DMS153 treated with DMSO at 0.1 percent for 48 hours (cell line): ENCODE measurements around the gene CDC40.
"Not testable (repeated sequence)": the region's sequence is repeated elsewhere in the genome, so short reads cannot be mapped to it uniquely, and the experiment has no call there.

Experiments used
- DNase-seq: peaks from one replicate; lab custom pipeline; 2025; ENCODE audit not compliant: unreplicated experiment; lab: John Stamatoyannopoulos, UW

CDC40 gene

DNA sequence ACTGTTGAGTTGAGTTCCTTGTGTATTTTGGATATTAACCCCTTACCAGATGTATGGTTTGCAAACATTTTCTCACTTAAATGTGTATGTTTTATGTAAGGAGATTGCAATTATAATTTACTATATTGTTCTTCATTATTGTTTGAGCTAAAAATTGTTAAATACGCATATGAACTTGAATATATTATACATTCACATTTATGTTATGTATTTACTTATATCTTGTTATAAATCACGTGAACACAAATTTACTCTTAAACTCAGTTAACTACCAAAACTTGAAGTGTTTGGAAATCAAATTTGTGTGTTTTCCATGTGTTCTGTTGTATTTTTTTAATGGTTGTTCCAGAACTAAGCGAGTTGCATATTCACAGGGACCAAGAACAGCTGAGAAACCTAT is 18.3 kb downstream of the CDC40 start:
- no peak for DNase-seq

DNA sequence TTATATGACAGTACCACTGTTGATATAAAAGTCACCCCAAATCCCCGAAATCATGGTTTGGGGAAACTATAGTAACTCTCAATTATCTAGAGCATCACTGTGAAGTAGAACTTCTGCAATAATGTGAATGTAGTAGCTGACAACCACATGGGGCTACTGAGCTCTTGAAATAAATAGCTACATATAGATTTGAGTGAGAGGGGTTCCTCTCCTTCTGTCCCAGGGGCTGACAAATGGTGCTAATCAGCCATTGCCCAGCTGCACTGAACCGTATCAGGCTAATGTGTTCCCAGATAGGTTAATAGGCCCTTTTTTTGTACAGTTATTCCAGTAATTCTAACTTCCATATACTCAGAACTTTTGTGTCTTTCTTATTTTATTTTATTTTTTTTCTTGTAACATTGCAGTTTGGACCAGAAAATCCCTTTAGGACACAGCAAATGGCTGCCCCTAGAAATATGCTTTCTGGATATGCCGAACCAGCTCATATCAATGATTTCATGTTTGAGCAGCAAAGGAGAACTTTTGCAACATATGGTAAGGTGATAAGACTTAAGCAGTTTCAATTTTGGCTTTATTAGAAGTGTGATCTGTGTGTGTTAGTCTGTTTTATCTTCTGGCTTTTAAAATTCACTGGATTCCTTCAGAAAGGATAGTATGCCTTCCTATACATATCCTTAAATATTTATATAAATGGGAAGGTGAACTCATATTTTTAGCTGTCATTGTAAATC is 21.1 kb downstream of the CDC40 start:
- no peak for DNase-seq

DNA sequence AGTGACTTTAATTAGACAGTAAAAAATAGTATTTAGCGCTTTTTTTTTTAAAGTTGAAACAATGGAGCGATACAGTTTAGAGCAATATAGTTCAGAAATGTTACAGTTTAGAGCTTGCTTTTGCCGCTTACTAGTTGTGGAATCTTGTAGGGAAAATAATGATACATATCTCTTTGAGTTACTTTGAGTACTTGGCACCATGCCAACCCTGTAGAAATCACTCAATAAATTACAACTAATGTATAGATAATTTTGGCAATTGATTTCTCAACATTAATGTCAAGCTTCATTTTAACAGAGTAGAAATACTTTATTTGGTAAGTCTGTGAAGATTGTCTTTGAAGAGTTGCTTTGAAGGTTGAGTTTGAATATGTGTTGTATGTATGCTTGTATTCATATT is 27.4 kb downstream of the CDC40 start:
- no peak for DNase-seq

DNA sequence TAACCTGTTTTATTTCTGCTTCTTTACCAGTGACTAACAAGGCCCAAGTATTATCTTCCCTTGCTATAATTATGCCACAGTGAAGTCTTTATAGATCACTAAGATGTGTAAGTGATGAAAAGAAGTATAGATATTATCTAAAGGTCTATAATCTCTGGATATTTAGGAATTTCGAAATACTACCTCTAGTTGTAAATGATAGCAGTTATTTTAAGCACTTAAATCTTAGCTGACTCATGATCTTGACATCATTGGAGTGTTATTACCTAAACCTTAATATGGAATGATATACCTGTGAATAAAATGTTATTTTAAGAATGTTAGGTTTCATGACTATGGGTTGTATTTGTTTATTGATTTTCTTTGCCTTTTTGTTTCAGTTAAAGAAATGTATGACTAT is 31.5 kb downstream of the CDC40 start:
- DNase-seq, result no peak

DNA sequence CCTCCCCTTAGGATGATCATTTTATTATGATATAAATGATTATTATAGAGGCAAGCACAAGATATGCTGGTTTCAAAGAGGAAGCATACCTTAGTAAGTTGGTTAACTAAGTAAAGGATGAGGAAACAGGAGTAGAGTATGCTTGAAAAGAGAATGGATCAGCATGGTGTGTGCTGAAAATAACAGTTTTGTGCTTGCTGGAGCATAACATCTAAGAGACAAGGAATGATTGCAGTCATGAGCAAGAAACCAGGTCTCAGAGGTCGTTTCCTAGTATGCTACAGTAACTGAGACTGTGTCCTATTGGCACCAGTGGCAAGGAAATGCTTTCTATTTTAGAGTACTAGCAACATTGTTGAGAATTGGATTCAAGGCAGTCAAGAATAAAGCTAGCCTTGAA is 34.1 kb downstream of the CDC40 start:
- DNase-seq, result no peak

DNA sequence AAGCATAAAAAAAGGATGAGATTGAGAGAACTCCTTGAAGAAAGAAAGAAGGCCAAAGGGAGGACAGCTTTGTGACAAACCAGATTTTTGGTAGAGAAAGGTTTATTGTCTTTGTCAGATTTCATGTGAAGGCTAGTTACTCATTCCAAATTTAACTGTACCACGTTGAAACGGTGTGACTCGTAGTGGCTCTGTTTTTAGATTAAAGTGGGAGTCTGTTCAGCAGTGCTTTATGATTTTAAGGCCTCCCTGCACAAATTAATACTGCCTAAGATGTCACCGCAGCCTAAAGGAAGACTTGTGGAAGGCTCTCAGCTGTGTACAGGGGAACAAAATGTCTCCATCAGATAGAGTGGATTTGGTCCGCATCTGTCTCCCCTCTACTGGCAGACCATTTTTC is 35.9 kb downstream of the CDC40 start:
- DNase-seq, result no peak

DNA sequence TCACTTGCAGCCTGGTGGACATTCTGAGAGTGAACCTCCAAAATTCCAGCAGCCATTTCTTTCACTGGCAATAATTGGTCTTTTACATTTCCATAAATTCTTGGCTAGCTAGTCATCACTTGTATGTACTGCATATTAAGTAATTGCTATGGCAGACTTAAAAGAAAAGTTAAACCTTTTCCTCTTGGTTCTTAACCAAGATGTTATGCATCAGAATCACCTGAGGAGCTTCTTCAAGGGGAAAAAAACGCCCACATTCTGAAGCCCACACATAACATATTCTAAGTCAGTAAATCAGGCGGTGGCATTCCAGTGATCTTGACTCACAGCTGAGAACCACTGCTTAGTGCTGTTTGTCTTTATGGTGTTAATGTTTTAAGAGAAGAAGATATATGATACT is 37.0 kb downstream of the CDC40 start:
- no peak for DNase-seq

DNA sequence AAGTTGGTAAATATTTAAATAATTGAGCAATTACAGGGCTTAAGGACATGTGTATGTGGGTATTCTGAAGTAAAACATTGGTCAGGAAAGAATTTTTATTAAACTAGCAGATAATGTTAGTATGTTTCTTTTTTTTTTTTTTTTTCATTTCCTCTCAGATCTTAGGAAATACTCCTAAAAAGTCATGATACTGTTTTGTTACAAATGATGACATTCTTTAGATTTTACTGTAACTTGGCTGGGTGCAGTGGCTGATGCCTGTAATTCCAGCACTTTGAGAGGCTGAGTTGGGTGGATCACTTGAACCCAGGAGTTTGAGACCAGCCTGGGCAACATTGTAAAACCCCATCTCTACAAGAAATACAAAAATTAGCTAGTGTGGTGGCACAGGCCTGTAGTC is 41.5 kb downstream of the CDC40 start:
- DNase-seq, result no peak

DNA sequence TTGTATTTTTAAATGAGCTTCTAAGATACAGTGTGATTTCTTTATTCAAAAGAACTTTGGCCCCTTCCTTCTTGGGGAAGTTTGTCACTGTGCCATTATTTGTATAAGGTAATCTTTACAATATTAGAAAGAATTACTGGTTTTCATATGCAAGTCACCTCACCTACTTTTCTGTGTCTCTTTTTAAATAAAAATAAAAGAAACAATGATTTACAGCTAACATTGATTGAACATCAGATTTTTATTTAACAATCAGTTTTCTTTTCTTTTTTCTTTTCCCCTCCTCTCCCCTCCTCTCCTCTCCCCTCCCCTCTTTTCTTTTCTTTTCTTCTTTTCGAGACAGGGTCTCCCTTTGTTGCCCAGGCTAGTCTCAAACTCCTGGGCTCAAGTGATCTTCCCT is 46.0 kb downstream of the CDC40 start:
- DNase-seq, result no peak

DNA sequence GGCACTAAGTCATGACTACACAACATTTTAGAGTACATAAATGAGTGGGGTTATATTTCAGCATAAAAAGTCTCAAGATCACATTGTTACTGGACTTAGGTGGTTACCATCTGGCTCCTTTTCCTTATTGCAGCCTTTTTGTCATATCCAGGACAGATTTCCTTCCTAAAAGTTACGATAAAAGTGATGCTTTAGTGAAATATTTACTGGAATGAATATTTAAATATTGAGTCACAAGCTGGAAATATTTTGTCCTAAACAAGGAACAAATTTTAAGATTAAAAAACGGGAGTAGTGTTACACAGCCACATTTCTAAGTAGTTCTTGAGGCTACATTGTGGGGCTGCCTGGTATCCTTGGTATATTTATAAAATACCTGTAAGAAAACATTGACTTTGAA is 52.2 kb downstream of the CDC40 start:
- DNase-seq, result no peak

DNA sequence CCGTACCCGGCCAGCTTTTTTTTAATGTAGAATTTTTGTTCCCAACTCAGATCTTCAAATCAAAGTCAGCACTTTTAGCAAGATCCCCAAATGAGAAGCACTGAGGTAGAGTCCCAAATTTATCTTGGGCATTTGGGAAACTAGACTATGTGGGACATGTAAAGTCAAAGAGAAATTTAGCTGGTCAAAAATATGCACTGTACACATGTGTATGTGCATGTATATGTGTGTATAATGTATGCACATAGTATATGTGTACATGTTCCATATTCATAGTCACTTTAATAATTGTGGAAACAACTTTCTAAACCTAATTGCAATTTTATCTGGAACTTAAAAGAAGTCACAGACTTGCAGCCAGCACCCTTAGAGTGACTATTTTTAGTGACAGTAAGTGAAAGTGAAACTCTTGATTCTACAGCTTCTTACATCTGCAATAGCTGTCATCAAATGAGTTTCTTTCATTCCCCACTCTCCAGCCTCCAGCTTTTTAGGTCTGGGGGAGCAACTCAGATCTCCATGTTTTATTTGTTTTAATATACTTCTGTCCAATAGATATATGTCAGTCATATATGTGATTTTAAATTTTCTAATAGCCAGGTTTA is 53.6 kb downstream of the CDC40 start:
- no peak for DNase-seq

DNA sequence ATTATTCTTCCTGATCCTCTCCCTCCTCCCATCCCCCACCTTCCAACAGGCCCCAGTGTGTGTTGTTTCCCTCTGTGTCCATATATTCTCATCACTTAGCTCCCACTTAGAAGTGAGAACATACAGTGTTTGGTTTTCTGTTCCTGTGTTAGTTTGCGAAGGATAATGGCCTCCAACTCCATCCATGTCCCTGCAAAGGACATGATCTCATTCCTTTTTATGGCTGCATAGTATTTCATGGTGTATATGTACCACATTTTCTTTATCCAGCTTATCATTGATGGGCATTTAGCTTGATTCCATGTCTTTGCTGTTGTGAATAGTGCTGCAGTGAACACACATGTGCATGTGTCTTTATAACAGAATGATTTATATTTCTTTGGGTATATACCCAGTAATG is 55.8 kb downstream of the CDC40 start:
- DNase-seq, result not testable (repeated sequence)

DNA sequence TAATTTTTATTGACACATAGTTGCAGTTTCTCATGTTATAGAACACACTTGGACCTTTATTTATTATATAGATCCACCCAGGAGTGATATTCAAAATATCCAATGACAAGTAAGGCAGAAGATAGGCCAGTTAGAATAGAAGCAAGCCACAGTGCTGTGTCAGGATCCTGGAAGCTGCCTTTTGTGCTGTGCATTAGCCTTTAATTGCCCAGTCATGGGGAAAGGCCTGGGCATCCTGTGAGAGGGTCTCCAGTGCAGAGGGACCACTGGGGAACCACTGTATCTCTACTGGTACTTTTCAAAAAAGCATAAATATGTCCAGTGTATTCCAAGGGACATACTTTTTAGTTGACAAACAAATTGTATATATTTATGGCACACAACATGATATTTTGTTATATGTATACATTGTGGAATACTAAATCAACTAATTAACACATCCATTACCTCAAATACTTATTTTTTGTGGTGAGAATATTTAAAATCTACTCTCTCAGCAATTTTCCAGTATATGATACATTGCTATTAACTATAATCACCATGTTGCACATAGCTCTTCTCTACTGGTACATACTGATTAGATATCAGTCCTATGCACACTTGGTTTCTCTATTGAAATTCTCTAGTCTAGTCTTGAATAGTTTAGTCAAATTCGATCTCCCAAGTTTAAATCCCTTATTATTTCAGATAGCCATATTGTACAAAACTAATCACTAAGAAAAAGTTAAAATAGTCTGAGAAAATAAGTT is 59.5 kb downstream of the CDC40 start:
- DNase-seq, result no peak

DNA sequence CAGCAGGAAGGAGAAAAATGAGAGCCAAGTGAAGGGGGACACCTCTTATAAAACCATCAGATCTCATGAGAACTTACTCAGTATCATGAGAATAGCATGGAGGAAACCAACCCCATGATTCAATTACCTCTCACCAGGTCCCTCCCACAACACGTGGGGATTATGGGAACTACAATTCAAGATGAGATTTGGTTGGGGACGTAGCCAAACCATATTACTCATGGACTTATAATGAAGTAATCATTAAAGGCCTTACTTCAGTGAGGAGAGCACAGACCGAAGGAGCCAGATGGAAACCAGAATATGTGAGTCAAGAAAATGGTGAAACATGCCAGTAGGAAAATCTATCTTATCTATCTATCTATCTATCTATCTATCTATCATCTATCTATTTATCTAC is 64.4 kb downstream of the CDC40 start:
- not testable (repeated sequence) for DNase-seq

DNA sequence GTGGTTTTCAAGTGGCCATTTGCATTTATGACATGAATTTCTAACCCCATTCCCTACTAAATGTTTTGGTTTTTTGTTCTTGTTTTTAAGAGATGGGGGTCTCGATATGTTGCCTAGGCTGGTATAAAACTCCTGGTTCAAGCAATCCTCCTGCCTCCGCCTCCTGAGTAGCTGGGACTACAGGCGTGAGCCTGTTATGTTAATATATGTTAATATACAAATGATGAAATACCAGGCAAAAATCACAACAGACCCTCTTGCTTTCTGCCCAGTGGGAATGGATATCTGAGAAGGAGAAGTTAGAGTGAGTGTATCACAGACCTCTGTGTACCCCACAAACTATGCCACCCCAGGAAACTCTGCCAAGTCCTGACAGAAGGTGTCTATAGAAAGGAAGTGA is 66.2 kb downstream of the CDC40 start:
- no peak for DNase-seq

DNA sequence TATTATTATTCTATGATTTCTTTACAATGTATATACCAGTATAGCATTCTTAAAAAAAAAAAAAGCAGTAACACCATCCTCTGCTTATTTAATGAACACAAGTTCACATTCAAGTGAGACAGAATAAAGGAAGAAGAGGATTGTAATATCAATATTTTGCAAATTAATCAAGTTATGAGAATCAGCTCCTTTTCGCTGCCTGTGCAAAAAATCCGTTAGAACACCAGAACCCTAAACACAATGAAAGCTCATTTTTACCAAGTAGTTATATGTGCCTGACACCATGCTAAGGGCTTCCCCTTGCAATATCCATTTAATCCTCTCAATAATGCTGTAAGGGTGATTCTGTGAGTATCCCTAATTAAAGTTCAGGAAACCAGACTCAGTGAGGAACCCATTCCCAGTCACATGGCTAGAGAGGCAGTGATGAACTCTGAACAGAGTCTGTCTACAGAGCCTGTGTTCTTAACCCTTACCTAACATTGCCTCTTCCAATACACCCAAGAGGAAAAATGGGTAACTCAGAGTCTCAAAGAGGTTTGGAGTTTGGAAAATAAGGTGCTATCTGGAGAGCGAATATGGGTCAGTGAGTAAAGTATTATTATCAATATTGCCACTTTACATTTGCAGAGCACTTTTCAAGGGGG is 66.8 kb downstream of the CDC40 start:
- DNase-seq, result no peak

DNA sequence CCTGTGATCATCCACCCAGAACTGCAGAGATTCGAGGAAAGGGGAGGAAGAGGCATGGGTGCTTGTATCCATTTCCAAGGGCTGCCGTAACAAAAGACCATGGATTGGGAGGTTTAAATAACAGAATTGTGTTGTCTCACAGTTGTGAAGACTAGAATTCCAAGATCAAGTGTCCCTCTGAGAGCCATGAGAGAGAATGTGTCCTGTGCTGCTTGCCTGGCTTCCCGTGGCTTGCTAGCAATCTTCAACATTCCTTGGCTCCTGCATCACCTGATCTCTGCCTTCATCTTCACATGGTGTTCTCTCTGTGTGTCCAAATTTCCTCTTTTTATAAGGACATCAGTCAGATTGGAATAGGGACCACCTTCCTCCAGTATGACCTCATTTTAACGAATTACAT is 69.8 kb downstream of the CDC40 start:
- DNase-seq, result no peak

DNA sequence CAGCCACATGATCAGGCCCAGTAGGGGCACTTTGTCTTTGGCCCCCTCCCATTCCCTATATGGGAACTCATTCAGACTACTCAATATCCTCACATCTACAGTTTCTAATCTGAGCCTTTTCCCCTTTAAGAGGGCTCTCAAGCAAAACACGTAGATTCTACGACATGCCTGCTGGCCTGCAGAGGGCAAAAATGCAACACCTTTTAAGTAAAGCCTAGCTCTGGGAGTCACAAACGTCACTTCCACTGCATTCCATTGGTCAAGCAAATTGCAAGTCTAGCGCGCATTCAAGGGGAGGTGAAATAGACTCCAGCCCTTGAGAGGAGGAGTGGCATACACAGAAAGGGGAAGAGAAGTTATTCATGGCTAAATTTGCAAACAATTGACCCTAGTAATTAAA is 70.6 kb downstream of the CDC40 start:
- DNase-seq, result no peak

DNA sequence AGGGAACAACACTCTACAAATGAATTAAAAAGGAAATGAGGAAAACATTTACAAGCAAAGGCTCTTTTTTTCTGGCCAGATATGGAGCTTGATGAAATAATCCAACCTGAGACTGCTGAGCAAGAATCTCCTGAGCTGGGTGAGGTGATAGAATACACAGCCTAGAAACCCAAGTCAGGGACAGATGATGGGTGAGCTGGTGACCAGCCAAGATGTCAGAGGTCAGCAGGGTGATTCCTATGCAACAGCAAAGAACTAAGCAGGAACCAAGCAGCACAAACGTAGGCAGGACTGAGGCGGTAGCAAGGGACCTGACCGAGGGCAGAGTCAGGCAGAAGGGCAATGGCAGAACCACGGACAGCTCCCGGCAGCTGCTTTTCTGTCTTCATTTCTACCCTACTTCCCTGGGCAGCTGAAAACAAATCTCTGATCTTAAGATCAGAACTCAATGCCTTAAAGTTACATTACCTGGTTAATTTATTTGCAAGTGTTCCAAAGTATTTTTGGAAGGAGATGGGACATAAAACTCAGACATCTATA is 75.1 kb downstream of the CDC40 start:
- DNase-seq, result no peak

DNA sequence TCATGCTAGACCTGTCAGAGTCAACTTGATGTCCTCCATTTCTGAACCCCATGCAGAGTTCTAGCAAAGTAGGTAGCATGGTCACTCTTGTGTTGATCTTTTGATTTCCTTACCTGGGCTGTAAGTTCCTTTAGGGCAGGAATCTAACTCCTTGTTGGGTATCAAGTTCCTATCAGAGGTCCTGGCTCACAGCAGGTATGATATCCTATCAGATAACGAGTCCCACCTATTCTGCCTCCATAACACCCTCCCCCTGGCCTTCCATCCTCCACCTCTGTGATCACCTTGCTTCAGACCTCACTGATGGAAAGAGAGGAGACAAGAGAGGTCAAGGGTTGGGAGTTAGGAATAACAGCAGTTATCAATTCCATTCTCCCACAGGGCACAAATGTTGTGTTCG is 76.1 kb downstream of the CDC40 start:
- no peak for DNase-seq

DNA sequence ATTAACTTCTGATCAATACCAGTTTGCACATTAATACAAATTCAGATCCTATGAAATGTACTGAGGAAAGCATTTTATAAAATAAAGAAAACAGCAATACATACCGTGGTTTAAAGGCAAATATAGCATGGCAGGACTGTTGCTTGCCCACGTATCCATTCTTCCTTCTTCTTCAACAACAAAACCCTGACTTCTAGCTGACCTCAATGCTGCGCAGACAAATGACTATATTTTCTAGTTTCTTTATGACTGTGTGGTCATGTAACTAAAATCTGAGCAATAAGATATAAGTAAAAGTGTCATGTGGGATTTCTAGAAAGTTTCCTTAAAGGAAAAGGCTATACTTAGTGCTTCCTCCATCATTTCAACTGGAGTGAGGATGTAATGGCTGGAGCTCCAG is 85.0 kb downstream of the CDC40 start:
- DNase-seq, result no peak

DNA sequence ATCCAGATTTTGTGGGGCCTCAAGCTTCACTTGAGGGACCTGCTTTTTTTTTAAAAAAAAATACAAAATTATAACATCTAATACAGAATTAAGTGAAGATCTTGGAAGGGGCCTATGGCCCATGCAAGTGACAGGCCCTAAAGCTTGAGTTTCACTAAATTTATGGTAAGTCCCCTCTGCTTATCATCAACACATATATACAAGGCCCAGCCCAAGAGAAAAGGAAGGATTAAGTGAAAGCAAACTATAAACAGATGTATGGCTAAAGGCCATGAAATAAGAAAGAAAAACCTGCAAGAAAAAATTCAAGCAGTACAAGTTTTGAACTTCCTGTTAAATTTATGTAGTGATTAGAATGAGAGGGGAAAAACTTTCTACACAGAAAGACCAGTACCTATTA is 86.8 kb downstream of the CDC40 start:
- DNase-seq, result no peak
